Lower leg skin (tissue), 3 donors: ENCODE results near the gene PCSK5.

Source experiments
- CTCF ChIP-seq, 3 donors: fragments of 450-650 bp; IDR thresholded peaks; one replicate each; pipeline ENCODE4 v1.5.1; 2016; ENCODE audit warnings: antibody characterized with exemption in 3 of 3, mild to moderate bottlenecking in 3 of 3, moderate library complexity in 2 of 3
- POLR2A ChIP-seq, 2 donors: fragments of 450-650 bp; IDR thresholded peaks; one replicate each; pipeline ENCODE4 v1.6.1; 2016 to 2017; ENCODE audit warnings: antibody characterized with exemption in 2 of 2, mild to moderate bottlenecking in 1 of 2, moderate library complexity in 1 of 2

GRCh38 chr9:75892216-75892911 is 1.9 kb downstream of the PCSK5 start:
- no peak for TF ChIP-seq CTCF (IDR thresholded peaks at IDR 0.05)
- TF ChIP-seq POLR2A (IDR thresholded peaks at IDR 0.05), result no peak
